MM.1S (cell line): Measurements from ENCODE around the gene GATA2.

Source experiments
- DNase-seq: peaks from one replicate; pipeline ENCODE4 v3.0.0-alpha.2; 2015
- H2AFZ ChIP-seq: fragments of 300-600 bp; sonication (generic); 2 replicates; pipeline ENCODE4 v1.6.0; 2016; ENCODE audit warnings: antibody characterized with exemption, low read length
- H3F3A ChIP-seq: fragments of 300-600 bp; sonication (generic); 2 replicates; pipeline ENCODE4 v1.6.1; 2016; ENCODE audit warnings: mild to moderate bottlenecking, antibody characterized with exemption, low read length, moderate library complexity, mixed read lengths; ENCODE audit not compliant: insufficient read depth
- H3K27ac ChIP-seq: fragments of 300-600 bp; sonication (generic); 2 replicates; pipeline ENCODE4 v1.5.1; 2016; ENCODE audit warnings: mild to moderate bottlenecking, low read length
- H3K27me3 ChIP-seq: fragments of 300-600 bp; sonication (generic); replicated peaks from 2 replicates; pipeline ENCODE4 v1.6.0; 2016; ENCODE audit warnings: low read length; ENCODE audit not compliant: insufficient read depth
- H3K36me3 ChIP-seq: fragments of 300-600 bp; sonication (generic); replicated peaks from 2 replicates; pipeline ENCODE4 v1.6.1; 2016; ENCODE audit warnings: mild to moderate bottlenecking, low read length, mixed read lengths; ENCODE audit not compliant: insufficient read depth
- H3K4me1 ChIP-seq: fragments of 300-600 bp; sonication (generic); 2 replicates; pipeline ENCODE4 v1.6.1; 2016; ENCODE audit warnings: low read length, mixed read lengths
- H3K4me2 ChIP-seq: fragments of 300-600 bp; sonication (generic); 2 replicates; pipeline ENCODE4 v1.6.0; 2016; ENCODE audit warnings: low read depth, low read length
- H3K4me3 ChIP-seq: fragments of 300-600 bp; sonication (generic); 2 replicates; pipeline ENCODE4 v1.5.1; 2016; ENCODE audit warnings: low read length, mixed read lengths
- H3K79me2 ChIP-seq: fragments of 300-600 bp; sonication (generic); 2 replicates; pipeline ENCODE4 v1.6.1; 2016; ENCODE audit warnings: mixed run types, low read length, mixed read lengths
- H3K9ac ChIP-seq: fragments of 300-600 bp; sonication (generic); 2 replicates; pipeline ENCODE4 v1.6.1; 2016; ENCODE audit warnings: low read length, mixed read lengths
- H3K9me2 ChIP-seq: fragments of 300-600 bp; sonication (generic); replicated peaks from 2 replicates; pipeline ENCODE4 v1.6.1; 2016; ENCODE audit warnings: mild to moderate bottlenecking, low read length, mixed read lengths; ENCODE audit not compliant: insufficient read depth
- H3K9me3 ChIP-seq: fragments of 300-600 bp; sonication (generic); replicated peaks from 2 replicates; pipeline ENCODE4 v1.6.1; 2016; ENCODE audit warnings: mild to moderate bottlenecking, low read length, mixed read lengths; ENCODE audit not compliant: insufficient read depth
- H4K20me1 ChIP-seq: fragments of 300-600 bp; sonication (generic); 2 replicates; pipeline ENCODE4 v1.6.1; 2016; ENCODE audit warnings: mild to moderate bottlenecking, low read length, moderate library complexity, mixed read lengths; ENCODE audit not compliant: insufficient read depth
- CTCF ChIP-seq: fragments of 300-600 bp; sonication (generic); IDR thresholded peaks from 2 replicates; pipeline ENCODE4 v1.5.1; 2016; ENCODE audit warnings: antibody characterized with exemption, low read length, mixed read lengths
- EZH2 ChIP-seq: fragments of 300-600 bp; sonication (generic); optimal IDR thresholded peaks from 2 replicates; pipeline ENCODE3; 2017; ENCODE audit warnings: low read depth, mild to moderate bottlenecking, antibody characterized with exemption, low read length, mixed read lengths
- EZH2phosphoT487 ChIP-seq: fragments of 300-600 bp; sonication (generic); IDR thresholded peaks from 2 replicates; pipeline ENCODE4 v1.6.1; 2018; ENCODE audit warnings: antibody characterized with exemption, low read length

Gene GATA2

GRCh38 chr3:128485282-128486204 is 7.5 kb downstream of the GATA2 start:
- H3K9me3 ChIP-seq = no peaks in the 10 kb centered on the region
- H3K79me2 ChIP-seq = no peaks in the 10 kb centered on the region
- 0 out of 2 replicates have a peak, but pooled peaks cover 4% of the 10 kb centered on the region for H3K4me1 ChIP-seq
- no peaks in the 10 kb centered on the region for H3K36me3 ChIP-seq
- no peak for DNase-seq
- no peaks in the 10 kb centered on the region for H3F3A ChIP-seq
- TF ChIP-seq CTCF (no peak), EZH2 (no peak), EZH2phosphoT487 (no peak)
- H2AFZ ChIP-seq = no peak overlapping the region
- H3K4me2 ChIP-seq = no peak overlapping the region
- no peak overlapping the region for H3K27ac ChIP-seq
- H3K4me3 ChIP-seq = no peak overlapping the region
- no peaks in the 10 kb centered on the region for H3K9me2 ChIP-seq
- peaks cover 100% of the 10 kb centered on the region for H3K27me3 ChIP-seq
- H3K9ac ChIP-seq = no peak overlapping the region
- no peaks in the 10 kb centered on the region for H4K20me1 ChIP-seq

GRCh38 chr3:128484404-128485281 is 8.4 kb downstream of the GATA2 start:
- H4K20me1 ChIP-seq = no peaks in the 10 kb centered on the region
- no peaks in the 10 kb centered on the region for H3K4me1 ChIP-seq
- no peak overlapping the region for H3K4me3 ChIP-seq
- TF ChIP-seq CTCF = no peak
- no peak for TF ChIP-seq EZH2
- TF ChIP-seq EZH2phosphoT487 = no peak
- no peak overlapping the region for H3K9ac ChIP-seq
- H3K9me2 ChIP-seq = no peaks in the 10 kb centered on the region
- peaks cover 100% of the 10 kb centered on the region for H3K27me3 ChIP-seq
- no peak overlapping the region for H2AFZ ChIP-seq
- no peaks in the 10 kb centered on the region for H3K36me3 ChIP-seq
- H3F3A ChIP-seq = no peaks in the 10 kb centered on the region
- no peak overlapping the region for H3K4me2 ChIP-seq
- H3K9me3 ChIP-seq = no peaks in the 10 kb centered on the region
- DNase-seq = no peak
- no peaks in the 10 kb centered on the region for H3K79me2 ChIP-seq
- no peak overlapping the region for H3K27ac ChIP-seq

GRCh38 chr3:128483657-128484403 is 9.2 kb downstream of the GATA2 start:
- no peaks in the 10 kb centered on the region for H3K4me1 ChIP-seq
- H3K4me3 ChIP-seq = no peak overlapping the region

More at GRCh38 chr3:128483657-128484403, 9.2 kb downstream of the GATA2 start:
- H3K27ac ChIP-seq = no peak overlapping the region
- no peak overlapping the region for H3K9ac ChIP-seq
- TF ChIP-seq EZH2phosphoT487 (no peak), EZH2 (no peak), CTCF (no peak)
- H3K4me2 ChIP-seq = peak overlapping the region; percentile 5; the same call in 1 of the 2 replicates
- no peaks in the 10 kb centered on the region for H3K36me3 ChIP-seq
- H3K9me2 ChIP-seq = no peaks in the 10 kb centered on the region
- peaks cover 100% of the 10 kb centered on the region for H3K27me3 ChIP-seq
- H3K79me2 ChIP-seq = no peaks in the 10 kb centered on the region
- H3K9me3 ChIP-seq = no peaks in the 10 kb centered on the region
- no peaks in the 10 kb centered on the region for H4K20me1 ChIP-seq
- no peak overlapping the region for H2AFZ ChIP-seq
- DNase-seq = no peak
- no peaks in the 10 kb centered on the region for H3F3A ChIP-seq
